GM21381 (cell line): ENCODE data around the gene EPB41L1.

Experiments used
- ATAC-seq: cut with Tn5 transposase; IDR thresholded peaks from one replicate; pipeline ENCODE4 v1.9.1; 2021; ENCODE audit warnings: mild to moderate bottlenecking, moderate library complexity; ENCODE audit not compliant: unreplicated experiment

The EPB41L1 gene

DNA sequence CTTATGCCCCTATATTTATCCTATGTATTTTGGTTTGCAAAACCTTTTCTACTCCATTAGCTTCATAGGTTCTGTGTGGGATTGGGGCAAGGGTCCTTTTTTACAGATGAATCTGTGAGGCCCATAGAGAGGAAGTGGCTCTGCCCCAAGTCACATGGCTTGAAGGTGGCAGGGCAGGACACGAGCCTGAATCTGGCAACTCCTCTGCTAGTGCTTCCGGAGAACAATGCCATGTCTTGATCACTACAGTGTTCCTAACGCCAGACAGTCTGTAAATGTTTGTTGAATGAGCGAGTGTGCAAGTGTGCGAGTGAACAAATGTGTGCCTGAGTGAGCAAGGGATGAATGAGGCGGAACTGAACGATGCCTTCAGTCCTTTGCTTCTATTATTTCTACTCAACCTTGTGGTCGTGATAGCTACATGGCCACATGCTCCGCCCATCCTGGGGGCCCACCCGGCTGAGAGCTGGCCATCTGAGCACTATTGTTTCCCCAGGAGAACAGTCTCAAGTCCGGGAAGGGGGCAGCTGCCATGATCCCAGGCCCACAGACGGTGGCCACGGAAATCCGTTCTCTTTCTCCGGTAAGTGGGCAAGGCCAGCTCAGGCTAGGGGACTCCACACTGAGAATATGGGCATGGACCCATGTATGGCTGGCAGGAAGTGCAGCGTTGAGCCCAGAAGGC, 64.0 kb downstream of the EPB41L1 start:
- no peak for ATAC-seq

DNA sequence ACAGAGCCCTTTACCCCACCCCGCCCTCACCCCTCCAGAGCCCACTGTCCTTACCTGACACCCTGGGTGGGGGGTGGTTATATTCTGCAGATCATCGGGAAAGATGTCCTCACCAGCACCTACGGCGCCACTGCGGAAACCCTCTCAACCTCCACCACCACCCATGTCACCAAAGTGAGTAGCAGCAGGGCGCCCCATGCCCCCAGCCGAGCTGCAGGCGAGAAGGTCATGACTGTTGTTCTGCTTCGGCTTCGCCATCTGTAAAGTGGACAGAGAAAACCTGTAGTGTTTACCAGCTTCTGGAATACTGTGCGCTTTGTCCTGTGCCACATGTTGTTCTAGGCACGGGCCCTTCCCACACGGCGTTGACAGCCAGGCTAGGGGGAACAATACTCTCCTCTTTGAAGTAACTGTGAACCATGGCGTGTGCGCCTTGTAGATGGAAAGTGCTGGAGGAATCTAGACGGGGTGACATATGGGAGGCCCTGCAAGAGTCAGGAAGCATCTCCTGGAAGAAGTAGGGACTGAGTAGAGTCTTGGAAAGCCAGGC, 65.2 kb downstream of the EPB41L1 start:
- ATAC-seq = no peak

GRCh38 chr20:36225666-36226065, 71.1 kb downstream of the EPB41L1 start:
- ATAC-seq = no peak

- ATAC-seq = no peak
Measured at GRCh38 chr20:36228770-36229169, 74.2 kb downstream of the EPB41L1 start.

GRCh38 chr20:36230019-36230418, 75.5 kb downstream of the EPB41L1 start:
- no peak for ATAC-seq

GRCh38 chr20:36231331-36231730, 76.8 kb downstream of the EPB41L1 start:
- no peak for ATAC-seq

DNA sequence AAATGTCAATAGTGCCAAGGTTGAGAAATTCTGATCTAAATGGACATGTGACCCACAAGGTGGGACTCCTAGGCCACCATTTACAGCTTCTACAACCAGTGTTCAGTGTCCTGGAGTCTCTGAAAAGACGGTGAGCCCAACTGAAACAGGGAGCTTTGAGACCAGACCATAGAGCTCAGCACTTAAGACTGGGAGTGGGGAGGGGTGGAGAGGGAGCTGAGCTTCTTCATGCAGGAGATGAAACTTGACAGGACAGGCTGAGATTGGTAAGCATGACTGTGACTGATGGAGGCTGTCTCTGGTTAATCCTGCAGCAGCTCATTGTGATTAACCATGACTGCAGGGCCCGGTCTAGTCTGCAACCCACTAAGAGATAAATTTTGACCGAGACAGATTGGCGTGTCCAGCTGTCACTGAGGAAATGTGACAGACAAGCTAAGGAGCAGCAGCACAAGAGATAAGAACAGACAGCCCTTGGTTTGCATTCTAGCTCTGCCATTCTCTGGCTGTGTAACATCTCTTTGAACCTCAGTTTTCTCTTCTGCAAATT, 80.3 kb downstream of the EPB41L1 start:
- ATAC-seq = no peak

- peak; percentile 75 for ATAC-seq
Measured at GRCh38 chr20:36235892-36236785, 81.6 kb downstream of the EPB41L1 start, which contains the start of gene AAR2. TSS of gene AAR2 (plus strand) at chr20:36236478. CDS start at chr20:36239869, 3,391 bp downstream.

DNA sequence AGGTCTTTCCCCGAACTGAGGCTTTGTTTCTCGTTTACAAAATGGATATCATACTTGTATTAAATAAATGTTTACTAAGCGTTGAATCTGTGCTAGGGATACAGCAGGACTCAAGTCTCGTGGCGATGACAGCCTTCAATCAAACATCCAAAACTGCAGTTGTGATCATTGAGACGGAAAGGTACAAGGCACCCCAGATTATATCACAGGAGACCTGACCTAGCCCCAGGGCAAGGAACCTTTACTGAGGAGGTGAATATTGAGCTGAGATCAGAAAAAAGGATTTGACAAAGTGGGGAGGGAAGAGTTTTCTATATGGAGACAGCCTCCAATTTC, 82.2 kb downstream of the EPB41L1 start:
- ATAC-seq = no peak

- ATAC-seq = no peak
Measured at GRCh38 chr20:36237477-36237876, 82.9 kb downstream of the EPB41L1 start.

GRCh38 chr20:36238153-36238552, 83.6 kb downstream of the EPB41L1 start:
- ATAC-seq = no peak

- no peak for ATAC-seq
Measured at GRCh38 chr20:36238760-36239159, 84.2 kb downstream of the EPB41L1 start.

DNA sequence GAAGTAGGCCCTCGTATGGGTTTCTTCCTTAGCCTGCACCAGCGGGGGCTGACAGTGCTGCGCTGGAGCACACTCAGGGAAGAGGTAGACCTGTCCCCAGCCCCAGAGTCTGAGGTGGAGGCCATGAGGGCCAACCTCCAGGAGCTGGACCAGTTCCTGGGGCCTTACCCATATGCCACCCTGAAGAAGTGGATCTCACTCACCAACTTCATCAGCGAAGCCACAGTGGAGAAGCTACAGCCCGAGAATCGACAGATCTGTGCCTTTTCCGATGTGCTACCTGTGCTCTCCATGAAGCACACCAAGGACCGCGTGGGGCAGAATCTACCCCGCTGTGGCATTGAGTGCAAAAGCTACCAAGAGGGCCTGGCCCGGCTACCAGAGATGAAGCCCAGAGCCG, 85.5 kb downstream of the EPB41L1 start:
- no peak for ATAC-seq

DNA sequence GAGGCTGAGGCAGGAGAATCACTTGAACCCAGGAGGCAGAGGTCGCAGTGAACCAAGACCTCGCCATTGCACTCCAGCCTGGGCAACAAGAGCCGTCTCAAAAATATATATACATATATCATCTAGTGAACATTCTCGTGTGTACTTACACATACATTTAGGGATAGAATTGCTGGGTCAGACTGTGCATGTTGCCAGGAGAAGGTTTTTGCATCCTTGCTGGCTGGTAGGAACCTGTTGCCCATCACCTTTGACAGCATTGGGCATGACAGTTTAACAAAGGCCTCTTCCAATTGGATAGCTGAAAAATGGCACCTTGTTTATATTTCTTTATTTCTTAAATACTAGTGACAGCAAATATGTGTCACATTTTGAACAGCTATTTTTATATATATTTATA, 87.1 kb downstream of the EPB41L1 start:
- ATAC-seq = no peak

DNA sequence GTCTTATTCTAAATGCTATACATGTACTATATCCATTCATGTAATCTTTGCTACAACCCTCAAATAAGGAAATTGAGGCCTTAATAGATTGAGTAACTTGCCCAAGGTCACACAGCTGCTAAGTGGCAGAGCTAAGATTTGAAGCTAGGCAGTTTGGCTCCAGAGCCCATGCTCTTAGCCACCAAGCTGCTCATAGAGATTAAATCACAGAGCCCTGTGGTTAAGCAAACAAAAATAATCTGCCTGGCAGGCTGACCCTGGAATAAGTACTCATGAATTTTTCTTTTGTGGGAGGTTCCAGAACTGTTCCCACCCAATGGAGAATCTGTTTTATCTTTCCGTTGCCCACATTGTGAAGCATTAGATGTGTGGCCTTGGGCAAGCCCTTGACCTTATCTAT, 89.2 kb downstream of the EPB41L1 start:
- ATAC-seq = no peak

DNA sequence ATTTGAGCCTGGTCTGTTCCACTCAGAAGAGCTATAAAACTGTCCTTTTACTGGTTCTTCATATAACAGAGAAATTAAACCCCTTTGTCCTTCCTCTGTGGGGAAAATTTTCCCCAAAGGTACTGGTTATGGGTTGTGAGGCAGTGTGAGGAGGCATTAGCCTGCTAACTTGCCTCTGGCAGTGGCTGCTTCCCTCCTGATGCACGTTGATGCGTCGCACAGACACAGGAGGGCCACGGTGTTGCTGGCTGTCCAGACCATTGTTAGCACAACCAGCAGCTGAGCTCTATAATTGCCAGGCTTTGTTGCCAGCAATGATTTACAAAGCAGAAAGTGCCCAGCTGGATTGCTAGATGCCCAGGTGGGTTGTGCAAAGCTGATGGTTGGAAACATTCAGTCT, 91.9 kb downstream of the EPB41L1 start:
- ATAC-seq = no peak

DNA sequence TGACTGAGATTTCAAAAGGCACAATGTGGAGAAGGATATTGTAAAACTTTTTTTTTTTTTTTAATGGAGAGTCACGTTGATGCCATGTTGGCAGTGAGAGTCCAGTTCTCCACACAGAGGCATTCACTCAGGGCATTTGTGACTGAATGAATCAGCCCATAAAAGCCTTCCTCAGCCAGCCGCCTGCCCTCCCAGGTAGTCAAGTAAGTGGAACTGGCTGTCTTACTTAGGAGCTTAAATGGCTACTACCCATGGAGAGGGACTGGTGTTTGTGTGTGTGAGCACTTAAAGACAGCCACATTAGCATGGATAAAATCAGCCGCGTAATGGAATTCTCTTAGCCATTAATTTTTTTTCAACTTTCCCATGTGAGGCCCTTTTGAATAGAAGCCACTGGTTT, 94.3 kb downstream of the EPB41L1 start:
- no peak for ATAC-seq

GRCh38 chr20:36249450-36249849, 94.9 kb downstream of the EPB41L1 start:
- ATAC-seq = no peak

GRCh38 chr20:36251426-36251825, 96.9 kb downstream of the EPB41L1 start:
- ATAC-seq = no peak

DNA sequence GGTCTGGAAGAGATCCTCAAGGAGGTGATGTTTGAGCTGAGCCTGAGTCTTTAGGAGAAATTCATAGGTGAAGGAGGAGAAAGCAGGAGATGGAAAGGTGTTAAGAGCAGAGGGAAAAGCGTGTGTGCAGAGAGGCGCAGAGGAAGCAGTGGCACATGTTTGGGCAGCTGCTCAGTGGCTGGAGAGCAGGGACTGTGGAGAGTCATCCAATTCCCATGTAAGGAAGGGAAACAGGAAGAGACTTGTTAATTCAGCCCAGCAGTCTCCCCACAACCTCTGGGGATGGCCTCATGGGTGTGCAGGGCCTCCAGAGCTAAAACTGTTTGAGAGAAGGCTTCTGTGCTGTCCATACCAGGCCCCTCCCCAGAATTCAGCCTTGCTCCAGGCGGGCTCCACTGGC, 98.0 kb downstream of the EPB41L1 start:
- no peak for ATAC-seq

DNA sequence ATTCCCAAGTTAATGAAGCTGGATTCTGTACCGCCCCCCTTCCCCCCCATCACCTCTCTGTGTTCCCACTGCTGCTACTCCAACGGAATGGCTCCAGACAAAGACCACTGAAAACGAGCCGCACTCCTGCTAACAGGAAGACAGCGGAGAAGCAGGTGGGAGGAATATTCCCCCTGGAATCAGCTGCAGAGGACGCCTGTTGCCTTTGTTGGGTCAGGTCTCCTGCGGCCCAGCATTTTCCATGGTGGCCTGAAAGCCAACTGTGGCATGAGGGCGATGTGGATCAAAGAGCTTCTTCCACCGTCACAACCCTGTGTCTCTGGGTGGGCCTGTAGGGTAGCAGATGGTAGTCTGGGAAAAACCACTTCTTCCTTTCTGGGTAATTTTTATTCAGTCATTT, 98.5 kb downstream of the EPB41L1 start:
- no peak for ATAC-seq

GRCh38 chr20:36254076-36254475, 99.5 kb downstream of the EPB41L1 start:
- ATAC-seq = no peak
